H1 (cell line): Measurements from ENCODE around the gene IL13RA1. TPM values are rescaled to one million over a fixed set of nuclear protein-coding genes. Genes with fewer than 3 reads are reported as not detected.

ENCODE experiments used
- BACH1 ChIP-seq: IDR thresholded peaks from 2 replicates; pipeline ENCODE4 v1.6.1; 2012; ENCODE audit warnings: low read length, improper control_type of control experiment
- CBX5 ChIP-seq: fragments of 300-800, 300-1000 bp; sonication (generic); IDR thresholded peaks from 2 replicates; pipeline ENCODE4 v1.7.1; 2016; ENCODE audit warnings: antibody characterized with exemption, low read length, low read depth
- CHD2 ChIP-seq: IDR thresholded peaks from 2 replicates; pipeline ENCODE4 v1.6.1; 2012; ENCODE audit warnings: low read length, improper control_type of control experiment
- HDAC6 ChIP-seq: IDR thresholded peaks from one replicate; pipeline ENCODE4 v1.7.1; 2012; ENCODE audit warnings: low read depth, mild to moderate bottlenecking, inconsistent platforms, low read length, moderate library complexity
- POU5F1 ChIP-seq: IDR thresholded peaks from 2 replicates; pipeline ENCODE4 v1.6.1; 2011; ENCODE audit warnings: low read depth, mild to moderate bottlenecking, low read length, moderate library complexity
- SIRT6 ChIP-seq: IDR thresholded peaks from one replicate; pipeline ENCODE4 v1.7.1; 2012; ENCODE audit warnings: low read length, inconsistent platforms
- SIX5 ChIP-seq: IDR thresholded peaks from 2 replicates; pipeline ENCODE4 v1.6.1; 2011; ENCODE audit warnings: mild to moderate bottlenecking, low read depth, low read length
- SUZ12 ChIP-seq: fragments of 200-600 bp; sonication (generic); IDR thresholded peaks from 2 replicates; pipeline ENCODE4 v1.6.1; 2012; ENCODE audit warnings: mild to moderate bottlenecking, inconsistent platforms, low read length, moderate library complexity, mixed read lengths
- TAF7 ChIP-seq: optimal IDR thresholded peaks from 2 replicates; pipeline ENCODE3; 2011; ENCODE audit warnings: low read depth, mild to moderate bottlenecking, inconsistent platforms, low read length, moderate library complexity, borderline replicate concordance
- TEAD4 ChIP-seq: IDR thresholded peaks from 2 replicates; pipeline ENCODE4 v1.6.1; 2012; ENCODE audit warnings: low read depth, low read length, inconsistent platforms, mixed read lengths
- polyA plus RNA-seq, 7 experiments: library from polyadenylated mRNA; depleted of rRNA in 3 of 7; stranded (reverse) in 5 of 7; unstranded in 2 of 7; fragments of >200 nt in 5 of 7; fragments of 200-250 nt in 2 of 7; gene quantifications; 1 replicate in 5 of 7; 2 replicates in 1 of 7; 4 replicates in 1 of 7; pipeline versions ENCODE4 v1.2.1 to v1.2.3, GENCODE V29; 2011 to 2013; ENCODE audit warnings: missing spikeins in 2 of 7, mixed read lengths in 2 of 7
- total RNA-seq: library from RNA; stranded (reverse); fragmentation: NEBNext Ultra II Directional; extraction: Animal tissue kit (Norgen Biotek cat#: 25700); gene quantifications from 2 replicates; pipeline ENCODE4 v1.2.1, GENCODE V29; 2021
- TF ChIP-seq, protein P1 (sequence below): fragments of 300-600 bp; sonication (generic); IDR thresholded peaks from 2 replicates; pipeline ENCODE4 v1.7.1; 2012; ENCODE audit warnings: low read length, moderate library complexity, mild to moderate bottlenecking, inconsistent platforms; ENCODE audit not compliant: insufficient replicate concordance
- TF ChIP-seq, protein P2 (sequence below): IDR thresholded peaks from 2 replicates; pipeline ENCODE4 v1.6.1; 2012; ENCODE audit warnings: inconsistent platforms

Gene IL13RA1
- total and polyA plus RNA-seq, 2 of the 8 experiments (the other 6 are each of a cell fraction or from before 2014, with no cell fraction given) = 3.3 to 9.4 TPM

DNA sequence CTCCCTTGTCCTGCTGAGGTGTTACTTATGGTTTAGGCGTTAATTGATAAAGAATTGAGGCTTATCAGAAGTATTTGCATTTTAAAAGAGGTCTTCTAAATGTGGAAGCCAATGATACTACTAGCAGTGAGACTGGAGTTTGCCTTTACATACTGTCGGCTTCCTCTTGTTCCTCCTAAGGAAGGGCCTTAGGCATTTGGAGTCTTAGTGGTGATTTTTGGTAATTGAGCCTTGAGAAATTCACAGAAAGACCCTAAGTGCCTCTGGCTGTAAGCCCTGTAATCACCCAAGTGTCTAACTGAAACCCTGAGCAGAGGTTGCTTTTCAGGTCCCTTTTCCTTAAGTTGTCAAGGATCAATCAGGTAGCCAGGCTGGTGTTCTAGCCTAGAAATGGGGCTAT, 14.8 kb downstream of the IL13RA1 start (continued):
- TF ChIP-seq, protein P1, sequence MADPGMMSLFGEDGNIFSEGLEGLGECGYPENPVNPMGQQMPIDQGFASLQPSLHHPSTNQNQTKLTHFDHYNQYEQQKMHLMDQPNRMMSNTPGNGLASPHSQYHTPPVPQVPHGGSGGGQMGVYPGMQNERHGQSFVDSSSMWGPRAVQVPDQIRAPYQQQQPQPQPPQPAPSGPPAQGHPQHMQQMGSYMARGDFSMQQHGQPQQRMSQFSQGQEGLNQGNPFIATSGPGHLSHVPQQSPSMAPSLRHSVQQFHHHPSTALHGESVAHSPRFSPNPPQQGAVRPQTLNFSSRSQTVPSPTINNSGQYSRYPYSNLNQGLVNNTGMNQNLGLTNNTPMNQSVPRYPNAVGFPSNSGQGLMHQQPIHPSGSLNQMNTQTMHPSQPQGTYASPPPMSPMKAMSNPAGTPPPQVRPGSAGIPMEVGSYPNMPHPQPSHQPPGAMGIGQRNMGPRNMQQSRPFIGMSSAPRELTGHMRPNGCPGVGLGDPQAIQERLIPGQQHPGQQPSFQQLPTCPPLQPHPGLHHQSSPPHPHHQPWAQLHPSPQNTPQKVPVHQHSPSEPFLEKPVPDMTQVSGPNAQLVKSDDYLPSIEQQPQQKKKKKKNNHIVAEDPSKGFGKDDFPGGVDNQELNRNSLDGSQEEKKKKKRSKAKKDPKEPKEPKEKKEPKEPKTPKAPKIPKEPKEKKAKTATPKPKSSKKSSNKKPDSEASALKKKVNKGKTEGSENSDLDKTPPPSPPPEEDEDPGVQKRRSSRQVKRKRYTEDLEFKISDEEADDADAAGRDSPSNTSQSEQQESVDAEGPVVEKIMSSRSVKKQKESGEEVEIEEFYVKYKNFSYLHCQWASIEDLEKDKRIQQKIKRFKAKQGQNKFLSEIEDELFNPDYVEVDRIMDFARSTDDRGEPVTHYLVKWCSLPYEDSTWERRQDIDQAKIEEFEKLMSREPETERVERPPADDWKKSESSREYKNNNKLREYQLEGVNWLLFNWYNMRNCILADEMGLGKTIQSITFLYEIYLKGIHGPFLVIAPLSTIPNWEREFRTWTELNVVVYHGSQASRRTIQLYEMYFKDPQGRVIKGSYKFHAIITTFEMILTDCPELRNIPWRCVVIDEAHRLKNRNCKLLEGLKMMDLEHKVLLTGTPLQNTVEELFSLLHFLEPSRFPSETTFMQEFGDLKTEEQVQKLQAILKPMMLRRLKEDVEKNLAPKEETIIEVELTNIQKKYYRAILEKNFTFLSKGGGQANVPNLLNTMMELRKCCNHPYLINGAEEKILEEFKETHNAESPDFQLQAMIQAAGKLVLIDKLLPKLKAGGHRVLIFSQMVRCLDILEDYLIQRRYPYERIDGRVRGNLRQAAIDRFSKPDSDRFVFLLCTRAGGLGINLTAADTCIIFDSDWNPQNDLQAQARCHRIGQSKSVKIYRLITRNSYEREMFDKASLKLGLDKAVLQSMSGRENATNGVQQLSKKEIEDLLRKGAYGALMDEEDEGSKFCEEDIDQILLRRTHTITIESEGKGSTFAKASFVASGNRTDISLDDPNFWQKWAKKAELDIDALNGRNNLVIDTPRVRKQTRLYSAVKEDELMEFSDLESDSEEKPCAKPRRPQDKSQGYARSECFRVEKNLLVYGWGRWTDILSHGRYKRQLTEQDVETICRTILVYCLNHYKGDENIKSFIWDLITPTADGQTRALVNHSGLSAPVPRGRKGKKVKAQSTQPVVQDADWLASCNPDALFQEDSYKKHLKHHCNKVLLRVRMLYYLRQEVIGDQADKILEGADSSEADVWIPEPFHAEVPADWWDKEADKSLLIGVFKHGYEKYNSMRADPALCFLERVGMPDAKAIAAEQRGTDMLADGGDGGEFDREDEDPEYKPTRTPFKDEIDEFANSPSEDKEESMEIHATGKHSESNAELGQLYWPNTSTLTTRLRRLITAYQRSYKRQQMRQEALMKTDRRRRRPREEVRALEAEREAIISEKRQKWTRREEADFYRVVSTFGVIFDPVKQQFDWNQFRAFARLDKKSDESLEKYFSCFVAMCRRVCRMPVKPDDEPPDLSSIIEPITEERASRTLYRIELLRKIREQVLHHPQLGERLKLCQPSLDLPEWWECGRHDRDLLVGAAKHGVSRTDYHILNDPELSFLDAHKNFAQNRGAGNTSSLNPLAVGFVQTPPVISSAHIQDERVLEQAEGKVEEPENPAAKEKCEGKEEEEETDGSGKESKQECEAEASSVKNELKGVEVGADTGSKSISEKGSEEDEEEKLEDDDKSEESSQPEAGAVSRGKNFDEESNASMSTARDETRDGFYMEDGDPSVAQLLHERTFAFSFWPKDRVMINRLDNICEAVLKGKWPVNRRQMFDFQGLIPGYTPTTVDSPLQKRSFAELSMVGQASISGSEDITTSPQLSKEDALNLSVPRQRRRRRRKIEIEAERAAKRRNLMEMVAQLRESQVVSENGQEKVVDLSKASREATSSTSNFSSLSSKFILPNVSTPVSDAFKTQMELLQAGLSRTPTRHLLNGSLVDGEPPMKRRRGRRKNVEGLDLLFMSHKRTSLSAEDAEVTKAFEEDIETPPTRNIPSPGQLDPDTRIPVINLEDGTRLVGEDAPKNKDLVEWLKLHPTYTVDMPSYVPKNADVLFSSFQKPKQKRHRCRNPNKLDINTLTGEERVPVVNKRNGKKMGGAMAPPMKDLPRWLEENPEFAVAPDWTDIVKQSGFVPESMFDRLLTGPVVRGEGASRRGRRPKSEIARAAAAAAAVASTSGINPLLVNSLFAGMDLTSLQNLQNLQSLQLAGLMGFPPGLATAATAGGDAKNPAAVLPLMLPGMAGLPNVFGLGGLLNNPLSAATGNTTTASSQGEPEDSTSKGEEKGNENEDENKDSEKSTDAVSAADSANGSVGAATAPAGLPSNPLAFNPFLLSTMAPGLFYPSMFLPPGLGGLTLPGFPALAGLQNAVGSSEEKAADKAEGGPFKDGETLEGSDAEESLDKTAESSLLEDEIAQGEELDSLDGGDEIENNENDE = no peak
- no peak for TF ChIP-seq SUZ12
- TF ChIP-seq HDAC6 = no peak
- TF ChIP-seq TAF7 = no peak
- no peak for TF ChIP-seq SIRT6
- no peak for TF ChIP-seq CBX5
- TF ChIP-seq BACH1 = no peak
- no peak for TF ChIP-seq POU5F1
- TF ChIP-seq SIX5 = no peak
- TF ChIP-seq, protein P2, sequence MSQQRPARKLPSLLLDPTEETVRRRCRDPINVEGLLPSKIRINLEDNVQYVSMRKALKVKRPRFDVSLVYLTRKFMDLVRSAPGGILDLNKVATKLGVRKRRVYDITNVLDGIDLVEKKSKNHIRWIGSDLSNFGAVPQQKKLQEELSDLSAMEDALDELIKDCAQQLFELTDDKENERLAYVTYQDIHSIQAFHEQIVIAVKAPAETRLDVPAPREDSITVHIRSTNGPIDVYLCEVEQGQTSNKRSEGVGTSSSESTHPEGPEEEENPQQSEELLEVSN = no peak
- TF ChIP-seq CHD2 = no peak
- no peak for TF ChIP-seq TEAD4
